NB4 (cell line): ENCODE results near the gene YLPM1.

Source experiments
- CTCF ChIP-seq: IDR thresholded peaks from one replicate; pipeline ENCODE4 v1.5.1; 2012; ENCODE audit warnings: low read depth, low read length
- MAX ChIP-seq: IDR thresholded peaks from 2 replicates; pipeline ENCODE4 v1.6.1; 2011; ENCODE audit warnings: low read depth, low read length
- POLR2A ChIP-seq: IDR thresholded peaks from 2 replicates; pipeline ENCODE4 v1.6.1; 2011; ENCODE audit warnings: mild to moderate bottlenecking; ENCODE audit not compliant: insufficient read length; ENCODE audit errors: extremely low read depth

- TF ChIP-seq CTCF (no peak), POLR2A (no peak), MAX (no peak)
These were observed 44.9 kb downstream of the YLPM1 start for GRCh38 chr14:74807853-74808545.
